Ectodermal cell (in vitro differentiated cells): ENCODE results near the gene LDLR. TPM values are rescaled to one million over a fixed set of nuclear protein-coding genes. Genes with fewer than 3 reads are reported as not detected.
A peak's percentile ranks its signal among the peaks of the same experiment; 100 is the strongest.

Source experiments
- H3K27ac ChIP-seq: 2 replicates; pipeline ENCODE4 v1.7.0; 2013; ENCODE audit warnings: mild to moderate bottlenecking, low read depth, low read length; ENCODE audit not compliant: insufficient read depth, poor library complexity, severe bottlenecking
- H3K27me3 ChIP-seq: 2 replicates; pipeline ENCODE4 v1.7.0; 2013; ENCODE audit warnings: mild to moderate bottlenecking, low read length; ENCODE audit not compliant: insufficient read depth, control insufficient read depth, poor library complexity, severe bottlenecking
- H3K36me3 ChIP-seq: one replicate; pipeline ENCODE4 v1.7.0; 2013; ENCODE audit warnings: low read length; ENCODE audit not compliant: control insufficient read depth, insufficient read depth
- H3K4me1 ChIP-seq: one replicate; pipeline ENCODE4 v1.7.0; 2013; ENCODE audit warnings: low read length; ENCODE audit not compliant: control insufficient read depth, insufficient read depth
- H3K4me3 ChIP-seq: 2 replicates; pipeline ENCODE4 v1.7.0; 2013; ENCODE audit warnings: low read depth, low read length, control low read depth; ENCODE audit not compliant: insufficient read depth
- H3K9me3 ChIP-seq: 2 replicates; pipeline ENCODE4 v1.7.0; 2013; ENCODE audit warnings: mild to moderate bottlenecking, low read length, moderate library complexity; ENCODE audit not compliant: control insufficient read depth
- WGBS, 2 experiments: methylation state at CpG; one replicate each; pipeline ENCODE4 v1.1.7; 2013; ENCODE audit warnings: missing lambda C conversion rate in 2 of 2; 5-methylcytosine and 5-hydroxymethylcytosine counted together
- polyA plus RNA-seq, 4 experiments: library from polyadenylated mRNA; stranded (reverse); fragments of 50-300 nt; gene quantifications; one replicate each; pipeline ENCODE4 v1.2.3, GENCODE V29; 2013

The LDLR gene
- polyA plus RNA-seq (2013, experiment 1 of 4) = 84.3 TPM
- 68.6 TPM for polyA plus RNA-seq (2013, experiment 2 of 4)
- 46.7 TPM for polyA plus RNA-seq (2013, experiment 3 of 4)
- 49.6 TPM for polyA plus RNA-seq (2013, experiment 4 of 4)

DNA sequence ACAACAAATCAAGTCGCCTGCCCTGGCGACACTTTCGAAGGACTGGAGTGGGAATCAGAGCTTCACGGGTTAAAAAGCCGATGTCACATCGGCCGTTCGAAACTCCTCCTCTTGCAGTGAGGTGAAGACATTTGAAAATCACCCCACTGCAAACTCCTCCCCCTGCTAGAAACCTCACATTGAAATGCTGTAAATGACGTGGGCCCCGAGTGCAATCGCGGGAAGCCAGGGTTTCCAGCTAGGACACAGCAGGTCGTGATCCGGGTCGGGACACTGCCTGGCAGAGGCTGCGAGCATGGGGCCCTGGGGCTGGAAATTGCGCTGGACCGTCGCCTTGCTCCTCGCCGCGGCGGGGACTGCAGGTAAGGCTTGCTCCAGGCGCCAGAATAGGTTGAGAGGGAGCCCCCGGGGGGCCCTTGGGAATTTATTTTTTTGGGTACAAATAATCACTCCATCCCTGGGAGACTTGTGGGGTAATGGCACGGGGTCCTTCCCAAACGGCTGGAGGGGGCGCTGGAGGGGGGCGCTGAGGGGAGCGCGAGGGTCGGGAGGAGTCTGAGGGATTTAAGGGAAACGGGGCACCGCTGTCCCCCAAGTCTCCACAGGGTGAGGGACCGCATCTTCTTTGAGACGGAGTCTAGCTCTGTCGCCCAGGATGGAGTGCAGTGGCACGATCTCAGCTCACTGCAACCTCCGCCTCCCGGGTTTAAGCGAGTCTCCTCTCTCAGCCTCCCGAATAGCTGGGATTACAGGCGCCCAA lies at the start of gene LDLR:
Gene LDLR, plus strand, starts transcription at position 210 of the 760 bp plus-strand sequence. Its CDS starts 86 bp downstream, at position 296.
- H3K27me3 ChIP-seq = no peaks in the 10 kb centered on the region
- H3K36me3 ChIP-seq = peaks cover 3% of the 10 kb centered on the region
- peak within 1 kb of the TSS; percentile 98 for H3K4me3 ChIP-seq
- peak within 1 kb of the TSS; percentile 84 for H3K27ac ChIP-seq
- peaks cover 14% of the 10 kb centered on the region for H3K4me1 ChIP-seq
- 0 to 1% methylated on average over 43 of the region's 43 CpGs for WGBS, 2 experiments
- no peaks in the 10 kb centered on the region for H3K9me3 ChIP-seq

DNA sequence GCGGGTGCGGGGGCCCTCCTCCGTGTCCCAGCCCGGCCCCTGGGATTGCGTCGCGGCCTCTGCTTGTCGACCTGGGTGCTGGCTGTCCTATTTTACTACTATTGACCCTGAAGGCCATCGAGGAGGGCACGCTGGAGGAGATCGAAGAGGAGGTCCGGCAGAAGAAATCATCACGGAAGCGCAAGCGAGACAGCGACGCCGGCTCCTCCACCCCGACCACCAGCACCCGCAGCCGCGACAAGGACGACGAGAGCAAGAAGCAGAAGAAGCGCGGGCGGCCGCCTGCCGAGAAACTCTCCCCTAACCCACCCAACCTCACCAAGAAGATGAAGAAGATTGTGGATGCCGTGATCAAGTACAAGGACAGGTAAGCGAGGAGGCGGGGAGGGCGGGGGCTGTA lies 48.1 kb upstream of the LDLR start:
- no peaks in the 10 kb centered on the region for H3K9me3 ChIP-seq
- no peak overlapping the region for H3K4me3 ChIP-seq
- no peaks in the 10 kb centered on the region for H3K4me1 ChIP-seq
- WGBS, 2 experiments = 94 to 95% methylated on average over 33 of the region's 33 CpGs
- H3K27ac ChIP-seq = no peak overlapping the region
- H3K36me3 ChIP-seq = peaks cover 54% of the 10 kb centered on the region
- H3K27me3 ChIP-seq = no peaks in the 10 kb centered on the region

DNA sequence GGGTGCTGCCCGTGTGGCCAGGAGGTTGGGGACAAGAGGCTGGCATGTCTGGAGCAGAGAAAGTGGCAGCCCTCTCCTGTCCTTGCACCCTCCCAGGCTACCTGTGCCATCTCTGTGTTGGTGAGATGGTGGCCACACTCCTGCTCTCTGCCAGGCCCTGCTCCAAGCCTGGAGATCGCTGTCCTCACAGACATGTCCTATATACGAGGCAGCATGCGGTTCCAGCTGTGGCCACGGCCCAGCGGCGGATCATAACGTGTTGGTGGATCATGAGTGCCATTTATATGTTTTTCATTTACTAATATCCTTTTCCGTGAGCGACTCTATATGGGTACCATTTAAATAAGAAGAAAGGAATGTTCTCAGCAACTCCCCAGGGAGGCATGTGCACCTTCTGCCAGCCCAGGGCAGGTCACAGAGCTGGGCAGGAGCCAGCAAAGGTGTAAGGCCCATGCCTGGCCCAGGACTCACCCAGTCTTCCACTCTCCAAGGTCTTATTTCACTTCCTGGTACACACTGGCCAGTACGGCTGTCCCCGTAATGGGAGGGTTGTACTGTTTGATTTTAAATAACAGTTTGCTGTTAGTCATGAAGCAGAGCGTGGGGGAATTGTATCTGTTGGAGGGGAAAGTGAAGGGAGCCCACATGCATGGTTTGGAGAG lies 47.2 kb upstream of the LDLR start:
- H3K4me3 ChIP-seq = no peak overlapping the region
- no peaks in the 10 kb centered on the region for H3K9me3 ChIP-seq
- H3K27ac ChIP-seq = no peak overlapping the region
- peaks cover 46% of the 10 kb centered on the region for H3K36me3 ChIP-seq
- 92 to 96% methylated on average over 13 of the region's 13 CpGs for WGBS, 2 experiments
- H3K27me3 ChIP-seq = no peaks in the 10 kb centered on the region
- H3K4me1 ChIP-seq = no peaks in the 10 kb centered on the region

DNA sequence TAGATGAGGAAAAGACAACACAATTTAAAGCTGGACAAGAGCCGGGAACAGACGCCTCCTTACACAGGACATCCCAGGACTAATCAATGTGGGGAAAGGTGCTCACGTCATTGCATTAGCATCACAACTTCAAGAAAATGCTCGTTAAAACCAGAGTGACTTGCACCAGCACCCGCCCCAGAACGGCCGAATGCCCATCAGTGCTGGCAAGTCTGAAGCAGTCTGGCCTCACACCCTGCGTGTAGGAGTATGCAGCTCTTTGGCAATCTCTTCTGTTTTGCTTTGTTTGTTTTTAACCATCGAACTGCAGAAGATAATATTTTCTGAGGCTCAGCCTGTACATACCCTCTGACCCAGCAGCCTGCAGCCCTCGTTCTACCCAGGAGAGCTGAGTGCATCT lies 44.8 kb upstream of the LDLR start:
- Histone ChIP-seq H3K27me3 (no peaks in the 10 kb centered on the region), H3K36me3 (peaks cover 44% of the 10 kb centered on the region), H3K4me3 (no peak overlapping the region), H3K4me1 (no peaks in the 10 kb centered on the region), H3K9me3 (no peaks in the 10 kb centered on the region), H3K27ac (no peak overlapping the region)
- WGBS, 2 experiments = 96 to 97% methylated on average over 10 of the region's 10 CpGs

- WGBS, 2 experiments = 94 to 99% methylated on average over 4 of the region's 4 CpGs
- Histone ChIP-seq H3K27ac (no peak overlapping the region), H3K9me3 (no peaks in the 10 kb centered on the region), H3K4me3 (no peak overlapping the region), H3K27me3 (no peaks in the 10 kb centered on the region), H3K36me3 (peaks cover 42% of the 10 kb centered on the region), H3K4me1 (no peaks in the 10 kb centered on the region)
Measured at GRCh38 chr19:11045536-11045935, 43.7 kb upstream of the LDLR start.

DNA sequence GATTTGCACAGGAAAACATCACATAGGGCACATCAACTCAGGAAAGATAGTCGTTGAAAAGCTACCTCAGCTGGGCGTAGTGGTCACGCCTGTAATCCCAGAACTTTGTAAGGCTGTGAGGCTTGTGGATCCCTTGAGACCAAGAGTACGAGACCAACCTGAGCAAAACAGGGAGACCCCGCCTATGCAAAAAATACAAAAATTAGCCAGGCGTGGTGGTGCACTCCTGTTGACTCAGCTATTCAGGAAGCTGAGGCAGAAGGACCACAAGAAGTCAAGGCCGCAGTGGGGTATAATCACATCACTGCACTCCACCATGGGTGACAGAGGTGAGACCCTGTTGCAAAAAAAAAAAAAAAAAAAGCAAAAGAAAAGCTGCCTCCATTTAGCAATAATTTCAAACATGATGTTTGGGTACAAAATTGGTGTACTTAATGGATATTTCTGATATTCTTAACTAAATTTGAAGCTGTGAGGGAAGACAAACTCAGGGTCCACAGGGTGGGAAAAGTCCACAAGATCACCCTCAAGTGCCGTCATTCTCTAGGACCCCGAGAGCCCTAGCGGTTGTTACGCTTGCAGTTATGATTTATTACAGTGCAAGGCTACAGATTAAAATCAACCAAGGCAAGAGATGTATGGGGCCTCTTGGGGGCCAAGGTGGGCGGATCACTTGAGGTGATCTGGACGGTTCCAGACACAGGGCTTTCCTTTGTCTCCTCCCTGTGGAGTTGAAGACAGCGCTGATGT lies 42.5 kb upstream of the LDLR start:
- Histone ChIP-seq H3K9me3 (no peaks in the 10 kb centered on the region), H3K27ac (no peak overlapping the region), H3K36me3 (peaks cover 34% of the 10 kb centered on the region), H3K4me1 (no peaks in the 10 kb centered on the region), H3K4me3 (no peak overlapping the region), H3K27me3 (no peaks in the 10 kb centered on the region)
- 95% methylated on average over 14 of the region's 14 CpGs for WGBS, 2 experiments

GRCh38 chr19:11047866-11048265 lies 41.4 kb upstream of the LDLR start:
- no peaks in the 10 kb centered on the region for H3K9me3 ChIP-seq
- no peaks in the 10 kb centered on the region for H3K27me3 ChIP-seq
- no peak overlapping the region for H3K27ac ChIP-seq
- WGBS, 2 experiments = 95 to 98% methylated on average over 4 of the region's 4 CpGs
- H3K36me3 ChIP-seq = peaks cover 28% of the 10 kb centered on the region
- no peak overlapping the region for H3K4me3 ChIP-seq
- no peaks in the 10 kb centered on the region for H3K4me1 ChIP-seq

- WGBS, 2 experiments = 94 to 95% methylated on average over 9 of the region's 9 CpGs
- Histone ChIP-seq H3K9me3 (no peaks in the 10 kb centered on the region), H3K27ac (no peak overlapping the region), H3K4me3 (no peak overlapping the region), H3K27me3 (no peaks in the 10 kb centered on the region), H3K36me3 (peaks cover 22% of the 10 kb centered on the region), H3K4me1 (no peaks in the 10 kb centered on the region)
Measured at GRCh38 chr19:11050323-11051114, 38.7 kb upstream of the LDLR start.

DNA sequence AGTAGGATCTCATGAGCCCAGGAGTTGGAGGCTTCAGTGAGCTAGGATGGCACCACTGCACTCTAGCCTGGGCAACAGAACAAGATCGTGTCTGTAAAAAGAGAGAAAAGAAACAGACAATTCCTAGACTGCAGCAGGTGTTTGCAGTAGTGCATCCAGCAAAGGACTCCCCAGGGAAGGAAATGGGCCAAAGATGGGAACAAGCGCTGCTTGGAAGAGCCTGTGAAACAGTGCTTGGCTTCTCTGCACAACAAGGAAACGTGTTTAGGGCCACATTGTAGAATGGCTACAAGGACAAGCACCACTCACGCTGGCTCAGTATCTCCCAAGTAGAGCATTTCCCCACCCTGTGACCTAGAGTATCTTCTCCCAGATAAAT lies 35.5 kb upstream of the LDLR start:
- Histone ChIP-seq H3K27ac (no peak overlapping the region), H3K4me3 (no peak overlapping the region), H3K9me3 (no peaks in the 10 kb centered on the region), H3K27me3 (no peaks in the 10 kb centered on the region), H3K36me3 (peaks cover 23% of the 10 kb centered on the region), H3K4me1 (no peaks in the 10 kb centered on the region)
- 94 to 96% methylated on average over 4 of the region's 4 CpGs for WGBS, 2 experiments
